Psoas muscle (tissue), 8 donors: ENCODE data around the gene EZH2. TPM values are rescaled to one million over a fixed set of nuclear protein-coding genes. Genes with fewer than 3 reads are reported as not detected.

Experiments
- ATAC-seq, 4 donors: fragments of 200-7000 bp; cut with Tn5 transposase; one replicate each; pipeline ENCODE4 v1.9.1; 2020; ENCODE audit warnings: moderate library complexity in 3 of 4, mild to moderate bottlenecking in 2 of 4
- DNase-seq, 2 donors: peaks; one replicate each; pipeline ENCODE4 v3.0.0-alpha.2; 2020
- H3K27ac ChIP-seq: fragments of 200-600 bp; one replicate; pipeline ENCODE4 v1.8.0; 2022
- H3K27me3 ChIP-seq, 3 donors: fragments of 200-600 bp in 1 of 3; one replicate each; pipeline versions ENCODE4 v1.6.1 to v1.8.0; 2013 to 2022; ENCODE audit warnings: low read length in 2 of 3, mild to moderate bottlenecking in 2 of 3, moderate library complexity in 1 of 3; ENCODE audit not compliant: insufficient read depth in 3 of 3
- H3K36me3 ChIP-seq, 2 donors: fragments of 200-600 bp in 1 of 2; one replicate each; pipeline versions ENCODE4 v1.6.1 to v1.8.0; 2013 to 2022; ENCODE audit warnings: low read depth in 1 of 2, mild to moderate bottlenecking in 1 of 2, moderate library complexity in 1 of 2; ENCODE audit not compliant: insufficient read depth in 1 of 2
- H3K4me1 ChIP-seq: fragments of 200-600 bp; one replicate; pipeline ENCODE4 v1.8.0; 2022
- H3K4me3 ChIP-seq: fragments of 200-600 bp; one replicate; pipeline ENCODE4 v1.8.0; 2022; ENCODE audit warnings: mild to moderate bottlenecking
- H3K9me3 ChIP-seq: fragments of 200-600 bp; one replicate; pipeline ENCODE4 v1.8.0; 2022
- WGBS, 3 donors: extraction: QIAGEN DNeasy Blood & Tissue Kit; methylation state at CpG; one replicate each; pipeline versions ENCODE4 v1.1.6 to v1.1.7; 2013; 5-methylcytosine and 5-hydroxymethylcytosine counted together
- intact Hi-C, 2 donors: fragments of 100-400 bp; cut with DNase I; formaldehyde crosslinking; loops; one replicate each; pipeline versions ENCODE4 v1.11.0 to v1.14.2; 2022
- polyA plus RNA-seq, 3 donors: library from polyadenylated mRNA; stranded (reverse); fragments of 200-250 nt; gene quantifications; one replicate each; pipeline ENCODE4 v1.2.3, GENCODE V29; 2013
- total RNA-seq, 4 donors: library from RNA; stranded (reverse); fragmentation: NEBNext Ultra II Directional in 2 of 4; extraction: Animal tissue kit (Norgen Biotek cat#: 25700) in 2 of 4; gene quantifications; one replicate each; pipeline versions ENCODE4 v1.2.1 to v1.2.4, GENCODE V29; 2021 to 2023
- TF ChIP-seq, protein P1 (sequence below): fragments of 200-600 bp; IDR thresholded peaks from one replicate; pipeline ENCODE4 v1.8.0; 2022; ENCODE audit warnings: antibody characterized with exemption
- donor health status: healthy with polysubstance abuse.
- donor health status: DM: no; HTN: no; CAD: no; lungs with moderate emphysema.
- donor health status: Bipolar disorder and iron deficiency.
- donor health status: healthy.
- donor health status: DM: yes; HTN: yes; CAD: no.
- donor health status: DM: no; HTN: no; CAD: no.
- donor health status: DM: no; HTN: no; CAD: no.
- donor health status: DM: yes; HTN: yes; CAD: no.

EZH2 gene
- total and polyA plus RNA-seq, 7 donors: 1.9 to 4.6 (median 2.5) TPM

DNA sequence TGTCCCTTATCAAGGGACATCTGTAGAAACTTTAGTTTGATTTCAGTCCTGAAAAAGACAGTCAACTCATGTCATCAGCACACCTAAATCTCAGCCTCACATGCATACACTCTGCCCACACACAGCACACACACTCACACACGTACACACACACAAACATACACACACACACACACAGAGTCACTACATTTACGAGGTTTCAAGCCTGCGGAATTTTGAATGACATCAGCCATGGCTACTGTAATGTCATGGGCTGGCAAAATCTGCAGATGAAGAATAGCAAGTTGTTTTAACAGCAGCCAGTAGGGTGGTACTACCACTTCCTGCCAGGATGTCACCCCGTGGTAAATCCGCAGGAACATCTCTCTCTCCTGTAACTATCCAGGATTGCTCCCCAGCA, 37.1 kb upstream of the EZH2 start:
- no peaks in the 10 kb centered on the region for H3K36me3 ChIP-seq
- DNase-seq (no peak), ATAC-seq (no peak)
- intact Hi-C loops: no loop called here
- H3K27ac ChIP-seq: no peak overlapping the region
- H3K27me3 ChIP-seq: no peaks in the 10 kb centered on the region
- TF ChIP-seq, protein P1, sequence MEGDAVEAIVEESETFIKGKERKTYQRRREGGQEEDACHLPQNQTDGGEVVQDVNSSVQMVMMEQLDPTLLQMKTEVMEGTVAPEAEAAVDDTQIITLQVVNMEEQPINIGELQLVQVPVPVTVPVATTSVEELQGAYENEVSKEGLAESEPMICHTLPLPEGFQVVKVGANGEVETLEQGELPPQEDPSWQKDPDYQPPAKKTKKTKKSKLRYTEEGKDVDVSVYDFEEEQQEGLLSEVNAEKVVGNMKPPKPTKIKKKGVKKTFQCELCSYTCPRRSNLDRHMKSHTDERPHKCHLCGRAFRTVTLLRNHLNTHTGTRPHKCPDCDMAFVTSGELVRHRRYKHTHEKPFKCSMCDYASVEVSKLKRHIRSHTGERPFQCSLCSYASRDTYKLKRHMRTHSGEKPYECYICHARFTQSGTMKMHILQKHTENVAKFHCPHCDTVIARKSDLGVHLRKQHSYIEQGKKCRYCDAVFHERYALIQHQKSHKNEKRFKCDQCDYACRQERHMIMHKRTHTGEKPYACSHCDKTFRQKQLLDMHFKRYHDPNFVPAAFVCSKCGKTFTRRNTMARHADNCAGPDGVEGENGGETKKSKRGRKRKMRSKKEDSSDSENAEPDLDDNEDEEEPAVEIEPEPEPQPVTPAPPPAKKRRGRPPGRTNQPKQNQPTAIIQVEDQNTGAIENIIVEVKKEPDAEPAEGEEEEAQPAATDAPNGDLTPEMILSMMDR: no peak
- no peaks in the 10 kb centered on the region for H3K9me3 ChIP-seq
- 62 to 79% (median 62%) methylated on average over 5 of the region's 5 CpGs for WGBS, 3 donors
- no peak overlapping the region for H3K4me3 ChIP-seq
- H3K4me1 ChIP-seq: no peaks in the 10 kb centered on the region

DNA sequence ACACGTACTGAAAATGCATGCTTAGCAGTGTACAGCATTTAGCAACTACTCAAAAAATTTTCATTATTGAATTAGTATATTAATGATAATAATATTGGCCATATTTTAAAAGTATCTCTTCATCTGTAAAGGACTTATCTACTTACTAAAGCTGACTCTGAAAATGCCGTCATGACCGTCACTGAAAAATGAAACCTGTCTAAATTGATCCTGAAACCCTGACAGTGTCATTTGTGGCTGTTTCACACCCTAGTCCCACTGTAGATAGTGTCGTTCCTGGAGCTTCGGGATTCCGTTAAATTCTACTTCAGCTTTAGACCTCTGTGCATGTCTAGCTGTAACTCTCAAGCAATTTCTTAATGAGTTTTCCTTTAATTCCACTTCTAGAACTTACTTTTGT, 35.8 kb upstream of the EZH2 start:
- Histone ChIP-seq H3K27me3 (no peaks in the 10 kb centered on the region), H3K4me1 (no peaks in the 10 kb centered on the region), H3K36me3 (no peaks in the 10 kb centered on the region), H3K4me3 (no peak overlapping the region), H3K27ac (no peak overlapping the region), H3K9me3 (no peaks in the 10 kb centered on the region)
- ATAC-seq (no peak), DNase-seq (no peak)
- 77 to 86% (median 82%) methylated on average over 6 of the region's 6 CpGs for WGBS, 3 donors
- intact Hi-C loops: no loop called here
- TF ChIP-seq, protein P1: no peak

DNA sequence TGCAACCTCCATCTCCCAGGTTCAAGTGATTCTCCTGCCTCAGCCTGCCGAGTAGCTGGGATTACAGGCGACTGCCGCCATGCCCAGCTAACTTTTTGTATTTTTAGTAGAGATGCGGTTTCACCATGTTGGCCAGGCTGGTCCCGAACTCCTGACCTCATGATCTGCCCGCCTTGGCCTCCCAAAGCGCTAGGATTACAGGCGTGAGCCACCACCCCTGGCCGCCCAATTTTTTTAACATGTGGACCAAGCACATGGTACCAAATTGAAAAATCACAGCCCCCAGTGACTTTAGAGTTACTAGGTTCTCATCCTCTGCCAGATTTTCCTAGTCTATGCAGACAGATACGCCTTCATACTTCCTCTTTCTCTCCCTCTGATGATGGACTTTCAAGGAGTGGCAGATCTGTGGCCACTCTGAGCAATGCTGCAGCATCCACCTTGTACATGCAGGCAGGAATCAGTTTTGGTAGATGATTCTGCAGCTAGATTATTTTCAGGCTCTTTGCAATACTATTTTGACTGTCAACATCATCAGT, 34.0 kb upstream of the EZH2 start:
- Histone ChIP-seq H3K36me3 (no peaks in the 10 kb centered on the region), H3K4me3 (no peak overlapping the region), H3K27me3 (no peaks in the 10 kb centered on the region), H3K9me3 (no peaks in the 10 kb centered on the region), H3K4me1 (no peaks in the 10 kb centered on the region), H3K27ac (no peak overlapping the region)
- ATAC-seq: no peak
- TF ChIP-seq, protein P1: no peak
- DNase-seq: no peak
- intact Hi-C loops: no loop called here
- 83 to 87% (median 85%) methylated on average over 10 of the region's 10 CpGs for WGBS, 3 donors

DNA sequence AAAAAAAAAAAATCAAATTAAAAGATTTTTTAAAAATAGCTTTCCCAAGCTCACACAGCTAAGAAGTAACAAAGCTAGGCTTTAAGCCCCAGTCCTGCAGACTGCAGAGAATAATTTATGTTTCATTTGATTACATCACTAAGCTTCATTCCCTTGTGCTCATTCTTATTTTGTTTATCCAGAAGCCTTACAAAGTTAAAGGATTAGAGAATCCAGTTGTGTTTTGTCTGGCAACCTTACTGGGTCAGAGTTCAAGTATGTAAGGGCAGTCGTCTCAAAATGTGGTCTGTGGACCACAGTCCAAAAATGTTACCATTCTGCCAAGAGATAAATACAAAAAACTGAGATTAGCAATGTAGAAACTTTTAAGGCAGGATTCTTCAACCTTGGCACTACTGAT, 32.1 kb upstream of the EZH2 start:
- TF ChIP-seq, protein P1: no peak
- intact Hi-C loops: no loop called here
- Histone ChIP-seq H3K36me3 (no peaks in the 10 kb centered on the region), H3K27me3 (no peaks in the 10 kb centered on the region), H3K4me1 (no peaks in the 10 kb centered on the region), H3K9me3 (no peaks in the 10 kb centered on the region), H3K4me3 (no peak overlapping the region), H3K27ac (no peak overlapping the region)
- 23 to 36% (median 31%) methylated on average over 1 of the region's 1 CpG for WGBS, 3 donors
- ATAC-seq: no peak
- DNase-seq: no peak

DNA sequence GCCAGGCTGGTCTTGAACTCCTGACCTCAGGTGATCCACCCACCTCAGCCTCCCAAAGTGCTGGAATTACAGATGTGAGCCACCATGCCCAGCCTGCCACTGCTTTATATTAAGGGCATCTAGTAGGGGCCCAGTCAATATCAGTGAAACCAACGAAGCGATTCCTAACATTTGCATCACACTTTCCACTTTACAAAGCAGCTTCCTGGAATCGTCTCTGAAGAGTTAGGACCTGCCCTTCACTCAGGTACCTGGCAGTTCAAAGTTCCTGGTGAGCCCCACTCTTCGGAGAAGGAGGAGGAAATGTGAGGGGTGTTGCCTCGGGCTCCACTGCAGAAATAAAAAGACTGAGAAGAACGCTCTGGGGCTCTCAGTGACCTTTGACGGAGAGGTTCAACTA, 31.1 kb upstream of the EZH2 start:
- Histone ChIP-seq H3K4me3 (no peak overlapping the region), H3K36me3 (no peaks in the 10 kb centered on the region), H3K27me3 (peaks cover 0 to 1% (median 0%) of the 10 kb centered on the region in 3 donors), H3K27ac (no peak overlapping the region), H3K9me3 (no peaks in the 10 kb centered on the region), H3K4me1 (no peaks in the 10 kb centered on the region)
- no peak for DNase-seq
- TF ChIP-seq, protein P1: no peak
- ATAC-seq: no peak
- 69 to 85% (median 74%) methylated on average over 7 of the region's 7 CpGs for WGBS, 3 donors
- intact Hi-C loops: no loop called here
